GM11168 (cell line): ENCODE results near the gene VPS9D1.

Experiments used
- in situ Hi-C: fragments of 300-500 bp; cut with MboI; formaldehyde crosslinking; loops from one replicate; pipeline ENCODE4 v1.12.0; 2022; ENCODE audit warnings: low sequenced_read_pairs; ENCODE audit not compliant: unreplicated experiment

VPS9D1 gene

GRCh38 chr16:89733792-89734191, 13.1 kb upstream of the VPS9D1 start:
- in situ Hi-C loops: no loop called here

DNA sequence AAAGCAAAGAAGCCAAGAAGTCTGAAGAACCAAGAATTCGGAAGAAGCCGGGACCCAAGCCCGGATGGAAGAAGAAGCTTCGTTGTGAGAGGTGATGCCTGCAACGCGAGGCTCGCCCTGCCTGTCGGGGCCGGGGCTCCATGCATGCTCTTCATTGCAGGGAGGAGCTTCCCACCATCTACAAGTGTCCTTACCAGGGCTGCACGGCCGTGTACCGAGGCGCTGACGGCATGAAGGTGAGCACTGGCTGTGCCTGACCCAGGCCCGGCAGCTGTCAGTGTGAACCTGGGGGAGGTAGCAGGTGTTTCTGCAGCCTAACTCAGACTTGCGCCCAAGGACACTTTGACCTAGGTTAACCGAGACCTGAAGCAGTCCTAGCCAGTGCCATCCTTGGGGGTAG, 12.6 kb upstream of the VPS9D1 start:
- in situ Hi-C loops: no loop called here

DNA sequence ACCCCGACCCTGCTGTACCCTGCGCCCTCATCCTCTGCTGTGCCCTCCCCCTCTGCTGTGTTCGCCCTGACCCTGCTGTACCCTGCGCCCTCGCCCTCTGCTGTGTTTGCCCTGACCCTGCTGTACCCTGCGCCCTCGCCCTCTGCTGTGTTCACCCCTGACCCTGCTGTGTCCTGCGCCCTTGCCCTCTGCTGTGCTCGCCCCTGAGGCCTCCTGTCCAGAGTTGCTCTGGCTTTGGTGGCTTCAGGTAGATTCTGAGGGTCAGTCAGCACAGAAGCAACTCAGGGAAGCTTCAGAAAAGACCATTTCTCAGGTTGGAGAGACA, 12.2 kb upstream of the VPS9D1 start:
- in situ Hi-C loops: no loop called here

- in situ Hi-C loops: no loop called here
Observed at GRCh38 chr16:89732142-89732917, 11.6 kb upstream of the VPS9D1 start.

DNA sequence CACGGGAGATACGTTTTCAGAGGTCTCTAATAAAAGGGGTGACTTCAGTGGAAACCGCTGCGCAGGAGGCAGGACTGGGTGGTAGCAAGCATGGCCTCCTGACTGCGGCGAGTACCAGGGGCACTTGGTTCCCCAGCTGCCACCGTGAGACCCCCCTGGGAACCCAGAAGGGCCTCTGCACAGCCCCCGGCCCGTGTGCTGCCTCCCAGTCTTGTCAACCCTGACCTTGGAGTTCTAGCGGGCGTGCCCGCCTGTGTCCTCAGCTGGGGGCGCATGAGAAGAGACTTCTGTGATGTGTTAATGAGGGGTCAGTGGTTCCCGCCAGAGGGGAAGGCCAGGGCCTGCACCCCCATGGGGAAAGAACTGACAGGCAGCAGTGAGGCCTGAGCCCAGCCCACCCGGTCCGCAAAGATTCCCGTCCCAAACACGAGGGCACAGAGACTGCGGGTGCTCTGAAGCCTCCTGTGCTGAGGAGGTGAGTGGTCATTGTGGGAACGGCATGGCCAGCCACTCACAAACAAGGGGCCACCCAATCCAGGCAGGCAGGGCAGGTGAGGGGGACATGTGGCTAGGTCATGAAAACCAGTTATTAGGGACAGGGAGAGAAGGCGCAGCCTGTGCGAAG, 10.0 kb upstream of the VPS9D1 start:
- in situ Hi-C loops: no loop called here

DNA sequence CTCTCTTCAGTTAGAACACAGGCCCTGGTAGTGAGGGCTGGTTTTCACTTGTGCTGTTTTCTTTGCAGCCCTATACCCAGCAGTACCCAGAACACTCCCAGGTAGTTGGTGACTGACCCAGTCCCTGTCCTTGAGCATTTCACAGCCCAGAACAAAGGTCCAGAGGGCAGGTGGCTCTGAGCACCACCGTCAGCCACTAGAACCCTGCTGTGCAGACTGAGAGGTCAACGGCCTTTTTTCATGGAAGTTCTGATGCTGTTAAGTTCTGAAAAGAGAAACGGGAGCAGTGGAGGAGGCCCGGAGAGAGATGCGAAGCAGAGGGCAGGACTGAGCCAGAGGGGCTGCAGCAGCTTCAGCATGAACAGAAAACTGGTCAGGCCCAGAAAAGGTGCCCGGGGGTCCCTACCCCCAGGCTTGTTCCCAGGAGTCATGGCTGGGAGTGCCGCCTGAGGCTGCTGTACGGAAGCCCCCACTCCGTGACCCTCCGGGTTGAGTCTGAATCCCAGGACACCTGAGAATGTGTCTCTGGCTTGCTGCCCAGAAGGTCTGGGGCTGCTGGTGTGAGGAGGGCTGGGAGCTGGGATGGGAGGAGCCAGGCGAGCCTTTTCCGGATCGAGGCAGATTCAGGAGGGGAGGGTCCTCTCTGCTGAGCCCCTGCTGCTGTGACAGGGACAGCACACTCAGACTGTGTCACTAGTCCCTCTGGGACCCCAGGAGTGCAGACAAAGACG, 9.3 kb upstream of the VPS9D1 start:
- in situ Hi-C loops: no loop called here

DNA sequence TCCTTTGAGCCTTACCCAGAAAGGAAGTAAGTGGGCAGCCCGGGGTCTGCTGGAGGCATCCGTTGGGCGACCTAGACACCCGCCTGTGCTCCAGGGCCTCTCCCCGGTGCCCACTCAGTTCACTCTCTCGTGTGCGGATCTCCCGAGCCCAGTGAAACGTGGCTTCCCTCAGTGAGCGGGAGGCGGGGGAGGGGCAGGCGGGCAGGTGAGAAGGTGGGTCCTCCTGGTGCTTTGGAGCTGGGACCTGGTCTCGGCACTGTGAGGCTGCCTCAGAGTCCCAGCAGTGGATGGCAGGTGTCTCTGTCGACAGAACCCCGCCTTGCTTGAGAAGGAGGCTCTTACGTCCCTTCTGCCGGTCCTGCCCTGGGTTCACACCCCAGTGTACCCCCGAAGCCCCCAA, 8.6 kb upstream of the VPS9D1 start:
- in situ Hi-C loops: no loop called here

GRCh38 chr16:89727406-89728120, 6.9 kb upstream of the VPS9D1 start:
- in situ Hi-C loops: no loop called here

GRCh38 chr16:89723279-89724250, 2.9 kb upstream of the VPS9D1 start:
- in situ Hi-C loops: no loop called here

- in situ Hi-C loops: no loop called here
Observed at GRCh38 chr16:89722392-89723278, 1.9 kb upstream of the VPS9D1 start.

GRCh38 chr16:89721546-89722391, 1.1 kb upstream of the VPS9D1 start:
- in situ Hi-C loops: no loop called here

- in situ Hi-C loops: no loop called here
Observed at GRCh38 chr16:89720551-89720812, 216 bp downstream of the VPS9D1 start.

- in situ Hi-C loops: no loop called here
Observed at GRCh38 chr16:89717688-89718505, 2.8 kb downstream of the VPS9D1 start.

GRCh38 chr16:89716916-89717687, 3.6 kb downstream of the VPS9D1 start:
- in situ Hi-C loops: no loop called here

DNA sequence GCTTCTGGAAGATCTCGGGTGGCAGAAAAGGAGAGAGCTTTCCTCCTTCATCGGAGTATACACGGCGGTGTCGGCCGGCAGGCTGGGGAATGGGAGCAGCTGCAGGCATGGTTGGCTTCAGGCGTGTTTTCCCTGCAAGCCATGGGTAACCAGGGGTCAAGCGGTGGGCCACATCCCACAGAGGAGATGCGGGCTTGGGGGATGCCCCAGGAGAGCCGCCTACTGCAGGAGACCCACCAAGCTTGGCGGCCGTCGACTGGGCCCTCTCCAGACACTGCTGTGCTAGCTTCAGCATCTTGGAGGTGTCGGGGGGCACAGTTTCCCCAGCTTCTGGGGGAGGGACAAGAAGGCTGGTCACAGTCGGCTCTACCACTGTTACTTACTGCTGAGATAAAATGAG, 4.2 kb downstream of the VPS9D1 start:
- in situ Hi-C loops: no loop called here

- in situ Hi-C loops: no loop called here
Observed at GRCh38 chr16:89712274-89712781, 8.4 kb downstream of the VPS9D1 start.
